NCI-H187 treated with DMSO at 0.1 percent for 48 hours (cell line): ENCODE results near the gene POU2F1.
"Not testable (repeated sequence)": the region's sequence is repeated elsewhere in the genome, so short reads cannot be mapped to it uniquely, and the experiment has no call there.

ENCODE experiments used
- DNase-seq: peaks from one replicate; lab custom pipeline; 2025; lab: John Stamatoyannopoulos, UW

The POU2F1 gene

DNA sequence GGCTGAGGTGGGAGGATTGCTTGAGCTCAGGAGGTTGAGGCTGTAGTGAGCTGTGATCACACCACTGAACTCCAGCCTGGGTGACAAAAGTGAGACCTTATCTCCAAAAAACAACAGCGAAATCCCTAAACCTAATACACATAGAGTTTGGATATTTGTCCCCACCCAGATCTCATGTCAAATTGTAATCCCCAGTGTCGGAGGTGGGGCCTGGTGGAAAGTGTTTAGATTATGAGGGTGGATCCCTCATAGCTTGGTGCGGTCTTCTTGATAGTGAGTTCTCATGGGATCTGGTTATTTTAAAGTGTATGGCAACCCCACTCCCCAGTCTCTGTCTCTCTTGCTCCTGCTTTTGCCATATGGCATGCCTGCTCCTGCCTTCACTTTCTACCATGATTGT lies 94.0 kb downstream of the POU2F1 start:
- no peak for DNase-seq

- DNase-seq = no peak
Measured at GRCh38 chr1:167317463-167317862, 96.8 kb downstream of the POU2F1 start.

DNA sequence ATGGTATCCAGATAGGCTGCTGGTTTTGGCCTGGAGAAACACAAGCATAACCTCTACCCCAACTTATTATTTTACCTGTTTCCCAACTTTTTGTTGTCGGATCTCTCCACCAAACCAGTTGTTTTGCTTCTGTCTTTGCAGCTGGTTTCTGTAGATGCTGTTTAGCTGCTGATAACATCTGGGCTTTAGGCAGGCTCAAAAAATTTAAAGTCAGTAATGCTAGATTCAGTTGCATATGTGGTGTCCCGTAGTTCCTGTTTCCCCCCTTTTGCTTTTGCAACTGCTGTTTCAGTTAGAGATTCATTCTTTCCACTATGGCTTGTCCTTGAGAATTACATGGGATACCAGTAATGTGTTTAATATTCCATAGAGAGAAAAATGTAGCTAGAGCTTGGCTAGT lies 98.5 kb downstream of the POU2F1 start:
- DNase-seq = not testable (repeated sequence)

- DNase-seq = no peak
Measured at GRCh38 chr1:167322483-167322882, 101.8 kb downstream of the POU2F1 start.

DNA sequence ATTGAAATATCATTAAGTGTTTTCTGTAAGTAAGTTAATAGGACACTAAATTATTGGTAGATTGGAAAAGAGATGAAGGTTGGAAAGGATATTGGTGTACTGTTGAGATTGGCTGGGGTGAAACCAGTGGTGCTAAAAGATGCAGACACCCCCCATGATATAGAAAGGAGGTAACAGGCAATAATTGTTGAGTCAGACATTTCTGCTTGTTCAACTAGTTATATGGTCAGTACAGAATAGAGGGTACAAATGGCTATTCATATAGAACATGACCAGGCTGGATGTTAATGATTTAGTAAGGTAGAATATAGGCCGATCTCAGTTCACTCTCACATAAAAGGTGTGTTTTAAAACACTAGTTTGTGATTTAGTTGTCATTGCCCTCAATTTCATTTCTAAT lies 104.5 kb downstream of the POU2F1 start:
- no peak for DNase-seq

- no peak for DNase-seq
Measured at GRCh38 chr1:167328306-167328815, 107.7 kb downstream of the POU2F1 start.

DNA sequence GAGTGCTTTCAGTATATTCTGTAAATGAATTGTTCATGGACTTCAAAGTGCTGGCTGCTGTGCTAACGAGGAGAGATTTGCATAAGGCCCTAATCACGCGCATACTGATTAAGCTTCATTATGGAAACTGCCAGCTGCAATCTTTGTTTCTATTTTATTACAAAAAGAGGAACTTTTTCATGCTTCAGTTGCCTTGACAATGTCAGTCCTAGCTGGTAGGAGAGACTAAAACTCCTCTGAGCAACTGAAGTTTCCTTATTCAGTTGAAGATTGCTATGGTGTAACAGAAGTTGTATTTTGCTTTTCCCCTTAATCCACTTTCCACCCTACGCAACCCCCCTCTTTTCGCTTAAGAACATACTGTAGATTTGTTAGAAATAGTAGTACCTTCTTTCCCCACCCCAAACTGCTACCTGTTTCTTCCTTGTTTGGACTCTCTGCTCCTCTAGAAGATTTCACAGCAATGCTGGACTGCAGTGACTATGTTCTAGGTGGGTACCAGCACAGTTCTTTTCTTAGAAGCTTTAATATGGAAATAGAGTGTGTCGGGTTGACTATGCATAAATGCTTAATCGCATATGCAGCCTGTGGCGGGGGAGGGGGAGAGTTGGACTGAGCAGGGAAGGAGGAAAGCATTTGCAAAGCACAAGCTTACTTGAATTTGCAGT lies 108.3 kb downstream of the POU2F1 start:
- DNase-seq = no peak

DNA sequence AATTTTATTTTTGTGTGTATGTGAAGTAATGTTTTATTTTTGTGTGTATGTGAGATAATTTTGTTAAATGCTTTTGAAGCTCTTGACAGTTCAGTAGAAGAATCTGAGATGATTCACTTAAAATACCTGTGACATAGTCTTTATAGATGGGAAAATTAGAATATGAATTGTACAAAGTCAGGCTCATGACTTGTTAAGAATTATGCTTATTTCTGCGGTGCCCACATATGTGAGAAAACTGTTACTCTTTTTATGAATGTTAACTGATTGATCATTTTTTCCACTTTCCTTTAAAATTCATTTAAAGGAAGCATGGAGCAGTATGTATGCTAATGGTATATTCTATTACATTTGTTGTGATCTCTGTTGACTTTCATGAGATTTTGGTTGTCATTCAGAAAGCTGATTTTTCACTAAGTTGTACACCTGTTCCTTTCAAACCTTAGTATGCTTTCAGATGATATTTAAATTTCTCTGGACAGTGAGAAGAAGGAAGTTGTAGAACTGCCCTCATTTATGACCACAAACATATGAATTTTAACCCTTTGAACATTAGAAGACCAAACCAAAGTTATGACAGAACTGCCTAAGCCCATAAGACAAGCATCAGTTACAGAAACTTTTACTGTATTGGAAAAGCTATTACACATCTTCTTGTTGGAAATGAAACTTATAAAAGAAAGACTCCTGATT lies 110.1 kb downstream of the POU2F1 start:
- no peak for DNase-seq

DNA sequence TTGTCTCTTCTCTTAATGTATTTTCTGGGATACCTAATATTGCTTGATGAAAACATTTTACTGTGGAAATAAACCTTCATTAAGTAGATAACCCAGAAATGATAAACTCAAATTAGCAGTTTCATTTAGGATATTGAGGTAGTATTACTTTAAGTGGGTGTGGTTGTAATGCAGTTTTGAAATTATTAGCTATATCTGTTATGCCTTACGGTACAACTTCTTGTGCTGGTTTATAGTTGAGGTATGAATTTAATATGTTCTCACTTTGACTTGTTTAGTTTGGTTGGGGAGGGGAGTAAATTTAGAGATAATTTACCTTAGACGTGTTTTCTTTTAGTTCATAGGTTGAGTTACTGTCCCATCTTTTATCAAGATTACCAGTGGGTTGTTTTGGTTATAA lies 111.0 kb downstream of the POU2F1 start:
- DNase-seq = no peak

- no peak for DNase-seq
Measured at GRCh38 chr1:167332503-167332902, 111.8 kb downstream of the POU2F1 start.

- no peak for DNase-seq
Measured at GRCh38 chr1:167333124-167333523, 112.4 kb downstream of the POU2F1 start.

- no peak for DNase-seq
Measured at GRCh38 chr1:167333703-167334102, 113.0 kb downstream of the POU2F1 start.

GRCh38 chr1:167339405-167339804 lies 118.7 kb downstream of the POU2F1 start:
- DNase-seq = no peak

DNA sequence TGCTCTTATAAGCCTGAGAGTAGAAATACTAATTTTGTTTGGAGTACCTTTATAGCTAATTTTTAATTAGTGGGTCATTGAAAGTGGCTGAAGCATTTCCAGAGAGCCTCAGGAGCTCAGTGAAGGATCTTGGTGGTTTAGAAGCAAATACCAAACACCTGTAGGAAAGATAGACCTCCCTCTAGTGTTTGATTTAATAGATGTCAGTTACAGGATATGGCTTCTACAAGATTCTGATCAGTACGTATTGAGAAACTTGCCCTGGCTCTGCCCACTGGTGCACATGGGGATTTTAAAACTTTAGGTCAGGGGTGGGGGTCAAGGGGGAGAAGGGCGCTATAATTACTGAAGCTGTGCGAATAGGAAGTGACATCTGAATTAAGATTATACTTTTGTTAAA lies 122.2 kb downstream of the POU2F1 start:
- no peak for DNase-seq

- DNase-seq = no peak
Measured at GRCh38 chr1:167344112-167344511, 123.4 kb downstream of the POU2F1 start.

DNA sequence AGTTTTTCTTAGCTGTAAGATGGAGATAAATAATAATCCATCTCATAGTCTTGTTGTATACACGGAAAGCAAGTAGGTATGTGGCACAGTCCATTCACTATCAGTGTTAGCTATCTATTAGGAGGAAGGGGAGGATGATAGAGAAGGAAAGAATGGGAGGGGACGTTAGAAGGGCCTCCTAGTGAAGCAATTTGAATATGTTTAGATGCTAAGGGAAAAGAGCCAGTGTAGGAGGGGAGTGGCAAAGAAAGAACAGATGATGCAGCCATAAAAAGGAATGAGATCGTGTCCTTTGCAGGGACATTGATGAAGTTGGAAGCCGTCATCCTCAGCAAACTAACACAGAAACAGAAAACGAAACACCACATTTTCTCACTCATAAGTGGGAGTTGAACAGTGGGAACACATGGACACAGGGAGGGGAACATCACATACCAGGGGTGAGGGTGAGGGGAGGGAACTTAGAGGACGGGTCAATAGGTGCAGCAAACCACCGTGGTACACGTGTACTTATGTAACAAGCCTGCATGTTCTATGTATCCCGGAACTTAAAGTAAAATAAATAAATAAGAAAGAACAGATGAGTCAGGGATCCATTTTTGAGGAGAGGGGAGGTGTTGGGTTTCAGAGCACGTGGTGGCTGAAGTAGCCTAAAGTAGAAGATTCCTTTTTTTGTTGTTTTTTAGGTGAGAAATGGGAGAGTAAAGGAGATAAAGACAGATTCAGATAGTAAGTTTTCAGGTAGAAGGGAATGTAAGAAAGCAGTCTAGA lies 124.1 kb downstream of the POU2F1 start:
- no peak for DNase-seq

DNA sequence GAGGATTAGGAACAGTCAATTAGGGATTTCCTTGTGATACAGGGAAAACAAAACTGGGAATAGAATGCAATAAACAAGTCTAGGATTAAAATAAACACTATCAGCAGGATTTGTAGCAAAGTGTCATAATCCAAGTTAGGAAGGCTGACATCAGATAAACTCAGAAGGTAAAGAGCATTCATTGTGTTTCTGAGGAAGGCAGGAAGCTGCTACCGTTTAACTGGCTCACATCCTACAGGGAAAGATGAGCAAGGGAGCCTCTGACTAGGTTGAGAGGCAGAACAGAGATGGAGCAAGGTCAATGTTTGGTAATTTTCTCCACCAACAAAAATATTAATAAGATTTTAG lies 124.7 kb downstream of the POU2F1 start:
- DNase-seq = no peak

DNA sequence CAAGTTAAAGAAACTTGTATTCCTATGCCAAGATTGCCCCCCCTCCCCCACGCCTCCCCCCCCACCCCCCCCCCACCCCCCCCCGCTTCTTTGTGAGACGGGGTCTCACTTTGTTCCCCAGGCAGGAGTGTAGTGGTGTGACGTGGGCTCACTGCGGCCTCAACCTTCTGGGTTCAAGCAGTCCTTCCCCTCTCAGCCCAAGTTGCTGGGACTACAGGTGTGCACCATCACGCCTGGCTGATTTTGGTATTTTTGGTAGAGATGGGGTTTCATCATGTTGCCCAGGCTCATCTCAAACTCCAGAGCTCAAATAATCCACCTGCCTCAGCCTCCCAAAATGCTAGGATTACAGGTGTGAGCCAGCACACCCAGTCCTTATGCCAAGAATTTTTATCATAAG lies 136.6 kb downstream of the POU2F1 start:
- DNase-seq = no peak

GRCh38 chr1:167359295-167359694 lies 138.6 kb downstream of the POU2F1 start:
- no peak for DNase-seq

GRCh38 chr1:167360120-167360519 lies 139.4 kb downstream of the POU2F1 start:
- no peak for DNase-seq

DNA sequence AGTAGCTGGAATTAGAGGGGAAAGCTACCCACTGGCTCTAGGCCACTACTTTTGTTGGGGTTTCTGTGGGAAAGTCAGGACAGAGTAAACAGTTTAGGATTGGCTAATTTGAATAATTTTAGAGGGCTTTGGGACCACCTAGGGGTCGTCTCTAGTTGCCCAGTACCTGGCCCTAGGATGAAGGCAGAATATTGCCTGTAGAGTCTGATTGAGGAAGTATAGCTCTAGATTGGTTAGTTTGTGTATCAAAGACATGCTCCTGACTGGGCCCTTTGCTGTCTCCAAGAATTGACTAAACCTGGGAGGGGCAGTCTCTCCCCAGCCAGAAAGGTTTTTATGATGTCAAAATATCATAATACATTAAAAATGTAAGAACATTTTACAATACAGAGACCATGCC lies 142.0 kb downstream of the POU2F1 start:
- DNase-seq = no peak

DNA sequence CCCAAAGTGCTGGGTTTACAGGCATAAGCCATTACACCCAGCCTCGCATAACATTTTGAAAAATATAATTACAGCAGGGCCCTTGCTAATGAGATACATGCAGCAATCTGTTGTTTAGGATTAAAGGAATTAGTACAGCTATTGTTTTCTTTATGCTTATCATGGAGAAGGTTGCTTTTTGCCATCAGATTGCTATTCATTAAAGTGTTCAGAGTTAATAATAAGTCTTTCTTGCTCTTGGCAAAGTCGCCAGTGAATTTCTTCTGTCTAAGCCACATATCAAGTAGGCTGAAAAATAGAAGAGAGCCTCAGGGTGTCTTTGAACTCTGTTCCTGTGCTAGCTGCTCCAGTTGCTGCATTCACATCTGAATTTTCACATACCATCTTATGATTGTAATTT lies 144.1 kb downstream of the POU2F1 start:
- no peak for DNase-seq

DNA sequence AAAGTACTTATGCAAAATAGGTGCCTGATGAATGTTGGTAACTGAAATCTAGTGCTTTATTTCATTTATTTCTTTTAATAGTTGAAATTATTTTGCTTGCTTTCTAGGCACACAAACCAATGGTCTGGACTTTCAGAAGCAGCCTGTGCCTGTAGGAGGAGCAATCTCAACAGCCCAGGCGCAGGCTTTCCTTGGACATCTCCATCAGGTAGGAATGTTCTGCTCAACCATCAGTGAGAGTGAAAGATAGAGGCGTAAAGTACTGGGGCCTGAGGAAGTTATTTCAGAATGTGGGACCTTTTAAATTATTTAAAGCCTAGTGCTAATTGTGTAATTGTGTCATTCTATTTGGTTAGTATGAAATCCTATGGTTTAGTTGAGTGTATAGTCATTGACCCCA lies 144.7 kb downstream of the POU2F1 start:
- no peak for DNase-seq
